T-helper 1 cell treated with Interleukin-12 subunit alpha and Interleukin-12 subunit beta and Interleukin-4 antibody, amounts not matched to agents 30 μg/mL and 1 μg/mL, for 36 hours (primary cell): ENCODE results near the gene CORO1A.
"Not testable (repeated sequence)": the region's sequence is repeated elsewhere in the genome, so short reads cannot be mapped to it uniquely, and the experiment has no call there.

ENCODE experiments used
- H3K27ac Mint-ChIP-seq: one replicate; pipeline ENCODE4 v1.8.0; 2021; ENCODE audit warnings: mild to moderate bottlenecking, mixed read lengths
- H3K27me3 Mint-ChIP-seq: one replicate; pipeline ENCODE4 v1.8.0; 2021; ENCODE audit warnings: low read depth, mixed read lengths
- H3K36me3 Mint-ChIP-seq: one replicate; pipeline ENCODE4 v1.8.0; 2021; ENCODE audit warnings: low read depth, mixed read lengths
- H3K4me1 Mint-ChIP-seq: one replicate; pipeline ENCODE4 v1.8.0; 2021; ENCODE audit warnings: low read depth, mixed read lengths
- H3K4me3 Mint-ChIP-seq: one replicate; pipeline ENCODE4 v1.8.0; 2021; ENCODE audit warnings: mild to moderate bottlenecking, moderate library complexity, mixed read lengths
- H3K9me3 Mint-ChIP-seq: one replicate; pipeline ENCODE4 v1.8.0; 2021; ENCODE audit warnings: mixed read lengths

Gene CORO1A

GRCh38 chr16:30152517-30152916, 30.9 kb upstream of the CORO1A start:
- H3K4me3 Mint-ChIP-seq = no peak overlapping the region
- no peak overlapping the region for H3K27ac Mint-ChIP-seq
- peaks cover 8% of the 10 kb centered on the region for H3K36me3 Mint-ChIP-seq
- H3K4me1 Mint-ChIP-seq = no peaks in the 10 kb centered on the region
- peaks cover 17% of the 10 kb centered on the region for H3K9me3 Mint-ChIP-seq
- peaks cover 3% of the 10 kb centered on the region for H3K27me3 Mint-ChIP-seq

DNA sequence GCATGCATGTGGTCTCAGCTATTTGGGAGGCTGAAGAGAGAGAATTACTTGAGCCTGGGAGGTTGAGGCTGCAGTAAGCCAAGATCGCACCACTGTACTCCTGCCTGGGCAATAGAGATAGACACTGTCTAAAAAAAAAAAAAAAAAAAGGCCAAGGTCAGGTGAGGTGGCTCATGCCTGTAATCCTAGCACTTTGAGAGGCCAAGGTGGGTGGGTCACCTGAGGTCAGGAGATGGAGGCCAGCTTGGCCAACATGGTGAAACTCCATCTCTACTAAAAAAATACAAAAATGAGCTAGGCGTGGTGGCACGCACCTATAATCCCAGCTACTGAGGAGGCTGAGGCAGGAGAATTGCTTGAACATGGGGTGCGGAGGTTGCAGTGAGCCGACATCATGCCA, 28.2 kb upstream of the CORO1A start:
- no peak overlapping the region for H3K27ac Mint-ChIP-seq
- no peaks in the 10 kb centered on the region for H3K9me3 Mint-ChIP-seq
- H3K4me1 Mint-ChIP-seq = peaks cover 1% of the 10 kb centered on the region
- H3K36me3 Mint-ChIP-seq = peaks cover 1% of the 10 kb centered on the region
- no peaks in the 10 kb centered on the region for H3K27me3 Mint-ChIP-seq
- no peak overlapping the region for H3K4me3 Mint-ChIP-seq

DNA sequence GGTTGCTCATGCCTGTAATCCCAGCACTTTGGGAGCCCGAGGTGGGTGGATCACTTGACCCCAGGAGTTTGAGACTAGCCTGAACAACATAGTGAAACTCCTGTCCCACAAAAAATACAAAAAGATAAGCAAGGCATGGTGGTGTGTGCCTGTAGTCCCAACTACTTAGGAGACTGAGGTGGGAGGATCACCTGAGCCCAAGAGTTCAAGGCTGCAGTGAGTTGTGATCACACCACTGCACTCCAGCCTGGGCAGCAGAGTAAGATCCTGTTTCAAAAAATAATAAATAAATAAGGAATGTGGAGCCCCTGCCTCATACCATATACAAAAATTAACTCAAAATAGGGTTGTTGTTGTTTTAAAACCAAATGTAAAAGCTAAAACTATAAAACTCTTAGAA, 26.2 kb upstream of the CORO1A start:
- H3K4me1 Mint-ChIP-seq = peaks cover 2% of the 10 kb centered on the region
- H3K4me3 Mint-ChIP-seq = no peak overlapping the region
- no peaks in the 10 kb centered on the region for H3K9me3 Mint-ChIP-seq
- no peak overlapping the region for H3K27ac Mint-ChIP-seq
- peaks cover 1% of the 10 kb centered on the region for H3K36me3 Mint-ChIP-seq
- no peaks in the 10 kb centered on the region for H3K27me3 Mint-ChIP-seq

DNA sequence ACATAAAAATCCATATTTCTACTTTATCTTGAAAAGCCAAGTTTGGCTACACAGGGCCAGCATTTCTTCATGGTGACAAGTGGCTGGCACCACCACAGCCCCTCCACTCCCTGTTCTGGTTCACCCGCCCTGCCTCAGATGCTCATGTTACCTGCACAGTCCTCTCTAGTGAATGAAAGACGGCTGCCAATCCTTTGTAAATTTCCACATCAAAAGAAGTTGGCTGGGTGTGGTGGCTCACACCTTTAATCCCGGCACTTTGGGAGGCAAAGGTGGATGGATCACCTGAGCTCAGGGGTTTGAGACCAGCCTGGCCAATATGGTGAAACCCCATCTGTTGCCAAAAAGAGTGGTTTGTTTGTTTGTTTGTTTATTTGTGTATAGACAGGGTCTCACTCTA, 19.9 kb upstream of the CORO1A start:
- no peaks in the 10 kb centered on the region for H3K27me3 Mint-ChIP-seq
- no peaks in the 10 kb centered on the region for H3K9me3 Mint-ChIP-seq
- no peak overlapping the region for H3K27ac Mint-ChIP-seq
- peaks cover 22% of the 10 kb centered on the region for H3K4me1 Mint-ChIP-seq
- H3K4me3 Mint-ChIP-seq = no peak overlapping the region
- H3K36me3 Mint-ChIP-seq = no peaks in the 10 kb centered on the region

GRCh38 chr16:30166202-30166902, 17.1 kb upstream of the CORO1A start:
- Mint-ChIP-seq H3K9me3 (no peaks in the 10 kb centered on the region), H3K4me1 (peaks cover 21% of the 10 kb centered on the region), H3K27me3 (no peaks in the 10 kb centered on the region), H3K27ac (peak overlapping the region; percentile 7), H3K4me3 (peak overlapping the region; percentile 29), H3K36me3 (no peaks in the 10 kb centered on the region)

DNA sequence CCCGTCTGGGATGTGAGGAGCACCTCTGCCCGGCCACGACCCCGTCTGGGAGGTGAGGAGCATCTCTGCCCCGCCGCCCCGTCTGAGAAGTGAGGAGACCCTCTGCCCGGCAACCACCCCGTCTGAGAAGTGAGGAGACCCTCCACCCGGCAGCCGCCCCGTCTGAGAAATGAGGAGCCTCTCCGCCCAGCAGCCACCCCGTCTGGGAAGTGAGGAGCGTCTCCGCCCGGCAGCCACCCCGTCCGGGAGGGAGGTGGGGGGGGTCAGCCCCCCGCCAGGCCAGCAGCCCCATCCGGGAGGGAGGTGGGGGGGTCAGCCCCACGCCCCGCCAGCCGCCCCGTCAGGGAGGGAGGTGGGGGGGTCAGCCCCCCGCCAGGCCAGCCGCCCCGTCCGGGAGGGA, 14.7 kb upstream of the CORO1A start:
- peaks cover 15% of the 10 kb centered on the region for H3K4me1 Mint-ChIP-seq
- H3K9me3 Mint-ChIP-seq, H3K36me3 Mint-ChIP-seq, H3K27me3 Mint-ChIP-seq, H3K27ac Mint-ChIP-seq, H3K4me3 Mint-ChIP-seq: not testable (repeated sequence)

DNA sequence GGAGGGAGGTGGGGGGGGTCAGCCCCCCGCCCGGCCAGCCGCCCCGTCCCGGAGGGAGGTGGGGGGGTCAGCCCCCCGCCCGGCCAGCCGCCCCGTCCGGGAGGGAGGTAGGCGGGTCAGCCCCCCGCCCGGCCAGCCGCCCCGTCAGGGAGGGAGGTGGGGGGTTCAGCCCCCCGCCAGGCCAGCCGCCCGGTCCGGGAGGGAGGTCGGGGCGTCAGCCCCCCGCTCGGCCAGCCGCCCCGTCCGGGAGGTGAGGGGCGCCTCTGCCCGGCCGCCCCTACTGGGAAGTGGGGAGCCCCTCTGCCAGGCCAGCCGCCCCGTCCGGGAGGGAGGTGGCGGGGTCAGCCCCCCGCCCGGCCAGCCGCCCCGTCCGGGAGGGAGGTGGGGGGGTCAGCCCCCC, 14.0 kb upstream of the CORO1A start:
- not testable (repeated sequence) for H3K36me3 Mint-ChIP-seq, H3K27me3 Mint-ChIP-seq, H3K9me3 Mint-ChIP-seq, H3K27ac Mint-ChIP-seq, H3K4me3 Mint-ChIP-seq
- peaks cover 15% of the 10 kb centered on the region for H3K4me1 Mint-ChIP-seq

- H3K36me3 Mint-ChIP-seq, H3K9me3 Mint-ChIP-seq, H3K4me3 Mint-ChIP-seq, H3K27me3 Mint-ChIP-seq, H3K27ac Mint-ChIP-seq: not testable (repeated sequence)
- peaks cover 12% of the 10 kb centered on the region for H3K4me1 Mint-ChIP-seq
Measured at GRCh38 chr16:30170145-30170544, 13.3 kb upstream of the CORO1A start.

DNA sequence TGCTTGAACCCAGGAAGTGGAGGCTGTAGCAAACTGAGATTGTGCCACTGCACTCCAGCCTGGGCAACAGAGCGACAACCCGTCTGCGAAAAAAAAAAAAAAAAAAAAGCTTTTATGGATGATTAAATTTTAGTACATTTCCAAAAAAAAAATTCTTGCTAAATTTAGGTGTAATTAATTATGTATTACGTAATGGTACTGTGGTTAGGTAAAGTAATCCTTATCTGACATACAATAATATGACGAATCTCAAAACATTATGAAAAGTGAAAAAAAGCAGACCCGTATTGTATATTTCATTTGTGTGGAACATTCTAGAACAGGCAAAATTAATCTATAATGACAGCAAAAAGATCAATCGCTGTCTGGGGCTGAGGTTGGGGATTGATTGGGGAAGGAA, 10.3 kb upstream of the CORO1A start:
- H3K9me3 Mint-ChIP-seq = no peaks in the 10 kb centered on the region
- peaks cover 1% of the 10 kb centered on the region for H3K4me1 Mint-ChIP-seq
- H3K27ac Mint-ChIP-seq = no peak overlapping the region
- H3K4me3 Mint-ChIP-seq = no peak overlapping the region
- H3K36me3 Mint-ChIP-seq = no peaks in the 10 kb centered on the region
- H3K27me3 Mint-ChIP-seq = no peaks in the 10 kb centered on the region

- not testable (repeated sequence) for H3K4me1 Mint-ChIP-seq, H3K27me3 Mint-ChIP-seq, H3K36me3 Mint-ChIP-seq, H3K9me3 Mint-ChIP-seq, H3K27ac Mint-ChIP-seq, H3K4me3 Mint-ChIP-seq
Measured at GRCh38 chr16:30176876-30177275, 6.5 kb upstream of the CORO1A start.

DNA sequence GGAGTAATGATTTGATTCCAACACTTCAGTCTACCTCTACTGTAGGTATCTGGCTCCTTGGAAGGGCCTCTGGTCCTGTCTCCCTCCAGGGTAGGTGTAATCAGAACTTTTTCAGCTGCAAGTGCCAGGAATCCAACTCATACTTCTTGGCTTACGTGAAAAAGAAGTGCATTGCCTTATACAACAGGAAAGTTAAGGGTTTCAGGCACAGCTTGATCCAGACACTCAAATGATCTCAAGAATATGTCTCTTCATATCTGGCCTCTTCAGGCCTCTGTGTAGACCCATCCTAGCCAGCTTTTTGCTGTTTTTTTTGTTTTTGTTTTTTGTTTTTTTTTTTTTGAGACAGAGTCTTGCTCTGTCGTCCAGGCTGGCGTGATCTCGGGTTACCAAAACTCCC, 4.2 kb upstream of the CORO1A start:
- no peak overlapping the region for H3K27ac Mint-ChIP-seq
- H3K36me3 Mint-ChIP-seq = peaks cover 3% of the 10 kb centered on the region
- peaks cover 11% of the 10 kb centered on the region for H3K4me1 Mint-ChIP-seq
- H3K4me3 Mint-ChIP-seq = no peak overlapping the region
- H3K9me3 Mint-ChIP-seq = no peaks in the 10 kb centered on the region
- no peaks in the 10 kb centered on the region for H3K27me3 Mint-ChIP-seq

- Mint-ChIP-seq H3K36me3 (peaks cover 10% of the 10 kb centered on the region), H3K4me3 (no peak overlapping the region), H3K9me3 (no peaks in the 10 kb centered on the region), H3K27ac (peak overlapping the region; percentile 20), H3K27me3 (no peaks in the 10 kb centered on the region), H3K4me1 (peaks cover 11% of the 10 kb centered on the region)
Measured at GRCh38 chr16:30179931-30180330, 3.5 kb upstream of the CORO1A start.

GRCh38 chr16:30180741-30181140, 2.7 kb upstream of the CORO1A start:
- Mint-ChIP-seq H3K4me3 (no peak overlapping the region), H3K36me3 (peaks cover 17% of the 10 kb centered on the region), H3K27ac (no peak overlapping the region), H3K9me3 (no peaks in the 10 kb centered on the region), H3K4me1 (peaks cover 12% of the 10 kb centered on the region), H3K27me3 (no peaks in the 10 kb centered on the region)

GRCh38 chr16:30184096-30184890, 891 bp downstream of the CORO1A start:
- Mint-ChIP-seq H3K36me3 (peaks cover 38% of the 10 kb centered on the region), H3K4me3 (peak overlapping the region; percentile 100), H3K27me3 (no peaks in the 10 kb centered on the region), H3K9me3 (no peaks in the 10 kb centered on the region), H3K27ac (peak overlapping the region; percentile 98), H3K4me1 (peaks cover 28% of the 10 kb centered on the region)

GRCh38 chr16:30184891-30185682, 1.7 kb downstream of the CORO1A start:
- H3K27me3 Mint-ChIP-seq = no peaks in the 10 kb centered on the region
- peak overlapping the region; percentile 98 for H3K27ac Mint-ChIP-seq
- H3K4me1 Mint-ChIP-seq = peaks cover 28% of the 10 kb centered on the region
- no peaks in the 10 kb centered on the region for H3K9me3 Mint-ChIP-seq
- peaks cover 38% of the 10 kb centered on the region for H3K36me3 Mint-ChIP-seq
- H3K4me3 Mint-ChIP-seq = peak overlapping the region; percentile 100
